Nucleus accumbens (tissue), 56 donors: ENCODE data around the gene CHGA.

Experiments
- DNase-seq, 56 donors: peaks; one replicate each; lab custom pipeline; 2025; lab: John Stamatoyannopoulos, UW

The CHGA gene

GRCh38 chr14:92928961-92929688 is 6.2 kb downstream of the CHGA start:
- DNase-seq: no peak

GRCh38 chr14:92929689-92930608 is 7.0 kb downstream of the CHGA start:
- no peak for DNase-seq

- DNase-seq: no peak
These were observed 8.0 kb downstream of the CHGA start for GRCh38 chr14:92930737-92931602.

- DNase-seq: no peak
These were observed 8.9 kb downstream of the CHGA start for GRCh38 chr14:92931681-92932447.

- DNase-seq: no peak
These were observed 9.8 kb downstream of the CHGA start for GRCh38 chr14:92932448-92933395.

GRCh38 chr14:92933481-92933880 is 10.5 kb downstream of the CHGA start:
- no peak for DNase-seq

- no peak for DNase-seq
These were observed 11.5 kb downstream of the CHGA start for GRCh38 chr14:92934196-92935085.

GRCh38 chr14:92935446-92935845 is 12.5 kb downstream of the CHGA start:
- no peak for DNase-seq

- DNase-seq: no peak
These were observed 13.1 kb downstream of the CHGA start for GRCh38 chr14:92936085-92936484.

GRCh38 chr14:92937051-92937937 is 14.3 kb downstream of the CHGA start:
- DNase-seq: no peak

- DNase-seq: peak in 15 of 56 donors; percentile 17 to 58 (median 28)
These were observed 15.4 kb downstream of the CHGA start for GRCh38 chr14:92938235-92938875.

- no peak for DNase-seq
These were observed 16.1 kb downstream of the CHGA start for GRCh38 chr14:92938890-92939671.

GRCh38 chr14:92939699-92940098 is 16.7 kb downstream of the CHGA start:
- DNase-seq: no peak

GRCh38 chr14:92940543-92940942 is 17.6 kb downstream of the CHGA start:
- DNase-seq: no peak

GRCh38 chr14:92941531-92941930 is 18.6 kb downstream of the CHGA start:
- no peak for DNase-seq
